Left ventricle myocardium inferior (tissue), 1 donor: ENCODE data around the gene TIMM17A. TPM values are rescaled to one million over a fixed set of nuclear protein-coding genes. Genes with fewer than 3 reads are reported as not detected.

Experiments
- DNase-seq: peaks from one replicate; pipeline ENCODE4 v3.0.0-alpha.2; 2020
- H3K27ac ChIP-seq: fragments of 200-600 bp; replicated peaks from 2 replicates; pipeline ENCODE4 v1.8.0; 2021
- H3K27me3 ChIP-seq: fragments of 200-600 bp; 2 replicates; pipeline ENCODE4 v1.8.0; 2021; ENCODE audit warnings: low read depth
- H3K36me3 ChIP-seq: fragments of 200-600 bp; 2 replicates; pipeline ENCODE4 v1.8.0; 2021
- H3K4me1 ChIP-seq: fragments of 200-600 bp; 2 replicates; pipeline ENCODE4 v1.8.0; 2021
- H3K4me3 ChIP-seq: fragments of 200-600 bp; 2 replicates; pipeline ENCODE4 v1.8.0; 2021; ENCODE audit warnings: mild to moderate bottlenecking, moderate library complexity
- H3K9me3 ChIP-seq: fragments of 200-600 bp; replicated peaks from 2 replicates; pipeline ENCODE4 v1.8.0; 2021
- CTCF ChIP-seq: fragments of 200-600 bp; IDR thresholded peaks from 2 replicates; pipeline ENCODE4 v1.8.0; 2021; ENCODE audit warnings: antibody characterized with exemption, mild to moderate bottlenecking, borderline replicate concordance
- intact Hi-C: fragments of 100-400 bp; cut with micrococcal nuclease; formaldehyde crosslinking; loops from one replicate; pipeline ENCODE4 v1.11.0; 2022
- total RNA-seq: library from RNA; stranded (reverse); fragmentation: NEBNext Ultra II Directional; extraction: Animal tissue kit (Norgen Biotek cat#: 25700); gene quantifications from one replicate; pipeline ENCODE4 v1.2.1, GENCODE V29; 2021
- donor health status: DM: no; HTN: yes; CAD: no; lungs with severe emphysema.

The TIMM17A gene
- total RNA-seq, 1 donor from 2014 or later, result 87.5 TPM

- no peaks in the 10 kb centered on the region for H3K27me3 ChIP-seq
- no peak for DNase-seq
- no peaks in the 10 kb centered on the region for H3K9me3 ChIP-seq
- H3K4me1 ChIP-seq, result peaks cover 31% of the 10 kb centered on the region
- H3K27ac ChIP-seq, result peak overlapping the region; percentile 39
- no peak for TF ChIP-seq CTCF
- intact Hi-C loops, result no loop called here
- no peak overlapping the region for H3K4me3 ChIP-seq
- no peaks in the 10 kb centered on the region for H3K36me3 ChIP-seq
Measured at GRCh38 chr1:201914456-201915235, 40.7 kb upstream of the TIMM17A start.

GRCh38 chr1:201916649-201917249 lies 38.6 kb upstream of the TIMM17A start:
- intact Hi-C loops, result no loop called here
- H3K27me3 ChIP-seq, result no peaks in the 10 kb centered on the region
- peak overlapping the region; percentile 77 for H3K27ac ChIP-seq
- peaks cover 31% of the 10 kb centered on the region for H3K4me1 ChIP-seq
- H3K9me3 ChIP-seq, result no peaks in the 10 kb centered on the region
- peak; percentile 41 for DNase-seq
- H3K36me3 ChIP-seq, result no peaks in the 10 kb centered on the region
- no peak for TF ChIP-seq CTCF
- H3K4me3 ChIP-seq, result no peak overlapping the region

GRCh38 chr1:201917362-201918033 lies 37.8 kb upstream of the TIMM17A start:
- Histone ChIP-seq H3K27me3 (no peaks in the 10 kb centered on the region), H3K36me3 (no peaks in the 10 kb centered on the region), H3K4me1 (peaks cover 31% of the 10 kb centered on the region), H3K4me3 (no peak overlapping the region), H3K27ac (peak overlapping the region; percentile 77), H3K9me3 (no peaks in the 10 kb centered on the region)
- no peak for TF ChIP-seq CTCF
- no peak for DNase-seq
- intact Hi-C loops, result no loop called here

- Histone ChIP-seq H3K27me3 (no peaks in the 10 kb centered on the region), H3K9me3 (no peaks in the 10 kb centered on the region), H3K4me1 (peaks cover 31% of the 10 kb centered on the region), H3K36me3 (no peaks in the 10 kb centered on the region), H3K27ac (peak overlapping the region; percentile 77), H3K4me3 (no peak overlapping the region)
- DNase-seq, result no peak
- TF ChIP-seq CTCF, result no peak
- intact Hi-C loops, result no loop called here
Measured at GRCh38 chr1:201918343-201918742, 37.0 kb upstream of the TIMM17A start.

GRCh38 chr1:201921952-201922558 lies 33.2 kb upstream of the TIMM17A start:
- no peak for DNase-seq
- Histone ChIP-seq H3K27ac (no peak overlapping the region), H3K27me3 (no peaks in the 10 kb centered on the region), H3K4me1 (peaks cover 21% of the 10 kb centered on the region), H3K9me3 (no peaks in the 10 kb centered on the region), H3K36me3 (no peaks in the 10 kb centered on the region), H3K4me3 (no peak overlapping the region)
- intact Hi-C loops, result no loop called here
- TF ChIP-seq CTCF, result no peak
